ENCODE data around the gene GNGT1.

The GNGT1 gene

DNA sequence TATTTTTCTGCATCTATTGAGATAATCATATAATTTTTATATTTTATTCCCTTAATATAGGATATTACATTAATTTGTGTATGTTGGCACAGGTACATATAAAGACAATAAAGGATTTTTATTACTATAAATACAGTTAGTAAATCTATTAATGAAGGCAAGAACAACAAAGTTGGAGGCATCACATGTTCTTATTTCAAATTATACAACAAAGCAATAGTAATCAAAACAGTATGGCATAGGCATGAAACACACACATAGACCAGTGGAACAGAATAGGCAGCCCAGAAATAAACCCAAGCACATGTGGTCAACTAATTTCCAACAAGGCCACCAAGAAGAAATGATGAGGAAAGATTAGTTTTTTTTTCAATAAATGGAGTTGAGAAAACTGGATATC lies 27.0 kb upstream of the GNGT1 start:
- Histone ChIP-seq H3K9ac (ENCODE audit: low read length) (no peak overlapping the region), H3K4ac (ENCODE audit: low read depth in 1 of 2, low read length in 2 of 2) (no peak overlapping the region), H3K27me3 (ENCODE audit: control insufficient read depth in 1 of 2, insufficient read depth in 1 of 2, low read length in 2 of 2) (no peaks in the 10 kb centered on the region), H2BK15ac (ENCODE audit: low read depth, poor library complexity, severe bottlenecking) (no peak overlapping the region), H4K91ac (ENCODE audit: low read length) (no peak overlapping the region), H3K9me3 (ENCODE audit: control insufficient read depth, low read length) (peaks cover 19% of the 10 kb centered on the region), H3K14ac (ENCODE audit: low read length in 2 of 2) (no peak overlapping the region), H2BK12ac (ENCODE audit: low read length in 2 of 2) (no peak overlapping the region), H3K4me2 (ENCODE audit: low read length, poor library complexity, severe bottlenecking) (no peak overlapping the region), H3K4me1 (ENCODE audit: control insufficient read depth, insufficient read depth, low read depth, low read length) (no peaks in the 10 kb centered on the region), H2BK5ac (ENCODE audit: low read depth, low read length, poor library complexity, severe bottlenecking) (no peak overlapping the region), H3K4me3 (ENCODE audit: insufficient read depth in 1 of 2, low read depth in 1 of 2, low read length in 2 of 2) (no peak overlapping the region), H2BK120ac (ENCODE audit: low read depth, low read length) (no peak overlapping the region), H2AK5ac (ENCODE audit: low read length, severe bottlenecking) (no peak overlapping the region), H4K8ac (ENCODE audit: low read length) (no peak overlapping the region), H3K27ac (ENCODE audit: low read length, poor library complexity, severe bottlenecking) (no peak overlapping the region), H3K18ac (ENCODE audit: low read depth in 1 of 2, low read length in 2 of 2) (no peak overlapping the region), H2AFZ (ENCODE audit: low read depth, low read length) (no peak overlapping the region), H3K23ac (ENCODE audit: low read length in 2 of 2) (no peak overlapping the region), H3K79me1 (replicated peaks; ENCODE audit: low read length, poor library complexity, severe bottlenecking) (no peaks in the 10 kb centered on the region), H3K36me3 (ENCODE audit: control insufficient read depth in 1 of 2, insufficient read depth in 2 of 2, low read depth in 1 of 2, low read length in 2 of 2) (no peaks in the 10 kb centered on the region)
- DNase-seq = no peak

- H2AK5ac ChIP-seq (ENCODE audit: low read length, severe bottlenecking) = no peak overlapping the region
- no peaks in the 10 kb centered on the region for H3K36me3 ChIP-seq (ENCODE audit: control insufficient read depth in 1 of 2, insufficient read depth in 2 of 2, low read depth in 1 of 2, low read length in 2 of 2)
- H3K4me3 ChIP-seq (ENCODE audit: insufficient read depth in 1 of 2, low read depth in 1 of 2, low read length in 2 of 2) = no peak overlapping the region
- peaks cover 19% of the 10 kb centered on the region for H3K9me3 ChIP-seq (ENCODE audit: control insufficient read depth, low read length)
- no peak for DNase-seq
- no peaks in the 10 kb centered on the region for H3K79me1 ChIP-seq (replicated peaks; ENCODE audit: low read length, poor library complexity, severe bottlenecking)
- no peak overlapping the region for H2BK120ac ChIP-seq (ENCODE audit: low read depth, low read length)
- no peak overlapping the region for H3K23ac ChIP-seq (ENCODE audit: low read length in 2 of 2)
- H2BK5ac ChIP-seq (ENCODE audit: low read depth, low read length, poor library complexity, severe bottlenecking) = no peak overlapping the region
- H4K8ac ChIP-seq (ENCODE audit: low read length) = no peak overlapping the region
- no peak overlapping the region for H2AFZ ChIP-seq (ENCODE audit: low read depth, low read length)
- H3K4ac ChIP-seq (ENCODE audit: low read depth in 1 of 2, low read length in 2 of 2) = no peak overlapping the region
- no peak overlapping the region for H3K18ac ChIP-seq (ENCODE audit: low read depth in 1 of 2, low read length in 2 of 2)
- H3K27ac ChIP-seq (ENCODE audit: low read length, poor library complexity, severe bottlenecking) = no peak overlapping the region
- H4K91ac ChIP-seq (ENCODE audit: low read length) = no peak overlapping the region
- H3K14ac ChIP-seq (ENCODE audit: low read length in 2 of 2) = no peak overlapping the region
- no peak overlapping the region for H2BK12ac ChIP-seq (ENCODE audit: low read length in 2 of 2)
- no peak overlapping the region for H3K9ac ChIP-seq (ENCODE audit: low read length)
- no peaks in the 10 kb centered on the region for H3K27me3 ChIP-seq (ENCODE audit: control insufficient read depth in 1 of 2, insufficient read depth in 1 of 2, low read length in 2 of 2)
- H3K4me2 ChIP-seq (ENCODE audit: low read length, poor library complexity, severe bottlenecking) = no peak overlapping the region
- no peak overlapping the region for H2BK15ac ChIP-seq (ENCODE audit: low read depth, poor library complexity, severe bottlenecking)
- no peaks in the 10 kb centered on the region for H3K4me1 ChIP-seq (ENCODE audit: control insufficient read depth, insufficient read depth, low read depth, low read length)
Observed at GRCh38 chr7:93882468-93882867, 23.9 kb upstream of the GNGT1 start.

DNA sequence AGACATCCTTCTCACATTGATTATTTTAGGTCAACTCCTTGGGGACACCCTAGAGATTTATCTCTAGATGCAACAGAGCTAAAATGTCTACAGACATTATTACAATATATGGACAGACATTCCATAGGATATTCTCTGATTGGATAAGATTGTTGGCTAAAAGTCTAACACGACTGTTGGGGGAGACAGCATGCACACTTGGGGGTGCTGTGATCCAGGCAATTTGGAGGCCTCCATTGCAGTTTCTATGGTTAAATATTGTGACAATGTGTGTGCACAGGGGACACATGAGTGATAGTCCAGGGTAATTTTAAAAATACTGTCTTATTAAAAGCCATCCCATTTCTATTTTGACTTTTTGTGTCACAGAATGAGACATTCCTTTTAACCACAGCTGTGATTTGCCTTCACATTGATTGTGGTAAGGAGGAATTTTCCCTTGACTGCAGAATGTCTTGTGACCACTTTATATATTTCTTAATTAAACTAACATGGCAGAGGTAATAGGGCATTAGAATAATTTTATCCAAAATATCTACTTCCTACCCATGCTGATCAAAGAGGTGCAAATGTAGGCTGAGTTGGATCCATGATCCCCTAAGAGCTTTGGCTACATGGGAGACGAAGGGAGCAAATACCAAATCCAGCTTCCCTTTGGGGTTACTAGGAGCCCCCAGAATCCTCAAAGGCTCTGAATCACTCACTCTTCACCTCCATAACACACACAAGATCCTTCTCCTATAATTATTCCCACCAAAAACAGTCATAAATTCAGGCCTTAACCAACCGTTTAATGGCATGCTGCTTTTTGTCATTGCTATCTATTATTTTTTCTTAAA lies 23.1 kb upstream of the GNGT1 start:
- Histone ChIP-seq H4K8ac (ENCODE audit: low read length) (no peak overlapping the region), H3K4me1 (ENCODE audit: control insufficient read depth, insufficient read depth, low read depth, low read length) (no peaks in the 10 kb centered on the region), H3K4me2 (ENCODE audit: low read length, poor library complexity, severe bottlenecking) (no peak overlapping the region), H2BK12ac (ENCODE audit: low read length in 2 of 2) (no peak overlapping the region), H2BK15ac (ENCODE audit: low read depth, poor library complexity, severe bottlenecking) (no peak overlapping the region), H2BK5ac (ENCODE audit: low read depth, low read length, poor library complexity, severe bottlenecking) (no peak overlapping the region), H3K9ac (ENCODE audit: low read length) (no peak overlapping the region), H3K79me1 (replicated peaks; ENCODE audit: low read length, poor library complexity, severe bottlenecking) (no peaks in the 10 kb centered on the region), H3K27ac (ENCODE audit: low read length, poor library complexity, severe bottlenecking) (no peak overlapping the region), H3K18ac (ENCODE audit: low read depth in 1 of 2, low read length in 2 of 2) (no peak overlapping the region), H3K36me3 (ENCODE audit: control insufficient read depth in 1 of 2, insufficient read depth in 2 of 2, low read depth in 1 of 2, low read length in 2 of 2) (no peaks in the 10 kb centered on the region), H4K91ac (ENCODE audit: low read length) (no peak overlapping the region), H3K23ac (ENCODE audit: low read length in 2 of 2) (no peak overlapping the region), H2AFZ (ENCODE audit: low read depth, low read length) (no peak overlapping the region), H2AK5ac (ENCODE audit: low read length, severe bottlenecking) (no peak overlapping the region), H2BK120ac (ENCODE audit: low read depth, low read length) (no peak overlapping the region), H3K14ac (ENCODE audit: low read length in 2 of 2) (no peak overlapping the region), H3K4ac (ENCODE audit: low read depth in 1 of 2, low read length in 2 of 2) (no peak overlapping the region), H3K9me3 (ENCODE audit: control insufficient read depth, low read length) (peaks cover 19% of the 10 kb centered on the region), H3K4me3 (ENCODE audit: insufficient read depth in 1 of 2, low read depth in 1 of 2, low read length in 2 of 2) (no peak overlapping the region), H3K27me3 (ENCODE audit: control insufficient read depth in 1 of 2, insufficient read depth in 1 of 2, low read length in 2 of 2) (no peaks in the 10 kb centered on the region)
- 88% methylated on average over 3 of the region's 3 CpGs for WGBS
- DNase-seq = peak; percentile 30

GRCh38 chr7:93883917-93884345 lies 22.4 kb upstream of the GNGT1 start:
- Histone ChIP-seq H3K9ac (ENCODE audit: low read length) (no peak overlapping the region), H2AFZ (ENCODE audit: low read depth, low read length) (no peak overlapping the region), H3K18ac (ENCODE audit: low read depth in 1 of 2, low read length in 2 of 2) (no peak overlapping the region), H3K27ac (ENCODE audit: low read length, poor library complexity, severe bottlenecking) (no peak overlapping the region), H2BK12ac (ENCODE audit: low read length in 2 of 2) (no peak overlapping the region), H2AK5ac (ENCODE audit: low read length, severe bottlenecking) (no peak overlapping the region), H4K8ac (ENCODE audit: low read length) (no peak overlapping the region), H2BK120ac (ENCODE audit: low read depth, low read length) (no peak overlapping the region), H3K79me1 (replicated peaks; ENCODE audit: low read length, poor library complexity, severe bottlenecking) (no peaks in the 10 kb centered on the region), H3K9me3 (ENCODE audit: control insufficient read depth, low read length) (peaks cover 15% of the 10 kb centered on the region), H3K4me1 (ENCODE audit: control insufficient read depth, insufficient read depth, low read depth, low read length) (no peaks in the 10 kb centered on the region), H3K27me3 (ENCODE audit: control insufficient read depth in 1 of 2, insufficient read depth in 1 of 2, low read length in 2 of 2) (no peaks in the 10 kb centered on the region), H3K4me3 (ENCODE audit: insufficient read depth in 1 of 2, low read depth in 1 of 2, low read length in 2 of 2) (no peak overlapping the region), H3K4me2 (ENCODE audit: low read length, poor library complexity, severe bottlenecking) (no peak overlapping the region), H3K14ac (ENCODE audit: low read length in 2 of 2) (no peak overlapping the region), H3K36me3 (ENCODE audit: control insufficient read depth in 1 of 2, insufficient read depth in 2 of 2, low read depth in 1 of 2, low read length in 2 of 2) (no peaks in the 10 kb centered on the region), H3K4ac (ENCODE audit: low read depth in 1 of 2, low read length in 2 of 2) (no peak overlapping the region), H4K91ac (ENCODE audit: low read length) (no peak overlapping the region), H3K23ac (ENCODE audit: low read length in 2 of 2) (no peak overlapping the region), H2BK15ac (ENCODE audit: low read depth, poor library complexity, severe bottlenecking) (no peak overlapping the region), H2BK5ac (ENCODE audit: low read depth, low read length, poor library complexity, severe bottlenecking) (no peak overlapping the region)
- no peak for DNase-seq

All from mesenchymal stem cell (in vitro differentiated cells and primary cell).